HG03025 (cell line): ENCODE data around the gene IMPDH2.
"Not testable (repeated sequence)": the region's sequence is repeated elsewhere in the genome, so short reads cannot be mapped to it uniquely, and the experiment has no call there.

Source experiments
- ATAC-seq: cut with Tn5 transposase; IDR thresholded peaks from one replicate; pipeline ENCODE4 v1.9.1; 2021; ENCODE audit warnings: mild to moderate bottlenecking, moderate library complexity; ENCODE audit not compliant: unreplicated experiment, low FRiP score

IMPDH2 gene

DNA sequence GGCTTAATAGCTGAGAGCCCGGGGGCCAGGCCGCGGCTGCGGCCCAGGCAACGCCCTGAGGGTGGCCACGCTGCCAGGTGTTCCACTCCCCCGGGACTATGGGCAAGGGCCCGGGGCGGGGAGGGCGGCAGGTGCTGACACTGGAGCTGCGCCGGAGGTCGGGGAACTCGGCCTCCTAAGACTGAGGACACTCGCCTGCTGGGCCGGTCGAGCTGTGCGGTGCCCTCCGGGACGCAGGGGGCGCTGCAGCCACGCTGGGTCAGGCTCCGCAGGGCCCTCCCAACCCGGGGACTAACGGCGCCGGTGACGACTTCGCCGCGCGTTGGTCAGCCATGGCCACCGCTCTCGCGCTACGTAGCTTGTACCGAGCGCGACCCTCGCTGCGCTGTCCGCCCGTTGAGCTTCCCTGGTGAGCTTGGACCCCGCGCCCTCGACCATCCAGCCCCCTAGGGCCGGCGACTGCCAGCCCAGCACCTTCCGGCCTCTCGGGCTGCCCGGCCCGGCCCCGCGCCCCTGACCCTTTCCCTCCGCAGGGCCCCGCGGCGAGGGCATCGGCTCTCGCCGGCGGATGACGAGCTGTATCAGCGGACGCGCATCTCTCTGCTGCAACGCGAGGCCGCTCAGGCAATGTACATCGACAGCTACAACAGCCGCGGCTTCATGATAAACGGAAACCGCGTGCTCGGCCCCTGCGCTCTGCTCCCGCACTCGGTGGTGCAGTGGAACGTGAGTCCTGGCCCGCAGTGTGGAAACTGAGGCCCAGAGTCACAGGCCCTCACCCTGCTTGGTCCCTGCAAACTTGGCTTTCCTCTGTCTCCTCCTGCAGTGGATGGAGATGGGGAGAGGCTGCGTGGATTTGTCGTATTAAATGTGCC, 7.1 kb downstream of the IMPDH2 start, which contains the start of gene NDUFAF3:
Gene NDUFAF3 (plus strand): TSS at position 309 of the 875 bp plus-strand sequence. CDS start 24 bp downstream, at position 333.
- peak; percentile 42 for ATAC-seq

DNA sequence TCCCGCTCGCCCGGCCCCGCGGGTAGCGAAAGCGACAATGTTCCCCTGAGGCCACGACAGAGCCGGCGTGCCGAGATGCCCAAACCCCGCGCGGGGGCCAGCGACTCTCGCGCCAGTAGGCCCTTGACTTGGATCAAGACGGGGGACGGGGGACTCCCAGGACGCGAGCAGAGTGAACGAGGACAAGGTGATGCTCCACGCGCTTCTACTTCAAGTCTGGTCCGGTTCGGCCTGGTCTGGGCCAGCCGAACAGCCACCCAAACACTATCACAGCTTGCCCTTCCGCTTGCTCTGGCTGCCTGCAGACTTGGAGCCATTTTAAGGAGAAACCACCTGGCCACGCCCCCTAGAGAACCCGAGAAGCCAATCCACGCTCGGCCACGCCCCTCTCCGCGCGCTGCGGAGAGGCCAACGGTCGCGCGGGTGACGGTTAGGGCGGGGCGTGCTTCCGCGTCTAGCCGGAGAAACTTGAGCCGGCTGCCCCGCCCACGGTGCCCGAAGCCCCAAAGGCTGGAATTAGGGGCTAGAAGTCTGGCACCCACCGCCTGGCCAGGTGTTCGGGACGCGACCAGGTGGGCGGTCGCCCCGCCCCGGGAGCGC, 7.9 kb downstream of the IMPDH2 start:
- peak; percentile 41 for ATAC-seq

DNA sequence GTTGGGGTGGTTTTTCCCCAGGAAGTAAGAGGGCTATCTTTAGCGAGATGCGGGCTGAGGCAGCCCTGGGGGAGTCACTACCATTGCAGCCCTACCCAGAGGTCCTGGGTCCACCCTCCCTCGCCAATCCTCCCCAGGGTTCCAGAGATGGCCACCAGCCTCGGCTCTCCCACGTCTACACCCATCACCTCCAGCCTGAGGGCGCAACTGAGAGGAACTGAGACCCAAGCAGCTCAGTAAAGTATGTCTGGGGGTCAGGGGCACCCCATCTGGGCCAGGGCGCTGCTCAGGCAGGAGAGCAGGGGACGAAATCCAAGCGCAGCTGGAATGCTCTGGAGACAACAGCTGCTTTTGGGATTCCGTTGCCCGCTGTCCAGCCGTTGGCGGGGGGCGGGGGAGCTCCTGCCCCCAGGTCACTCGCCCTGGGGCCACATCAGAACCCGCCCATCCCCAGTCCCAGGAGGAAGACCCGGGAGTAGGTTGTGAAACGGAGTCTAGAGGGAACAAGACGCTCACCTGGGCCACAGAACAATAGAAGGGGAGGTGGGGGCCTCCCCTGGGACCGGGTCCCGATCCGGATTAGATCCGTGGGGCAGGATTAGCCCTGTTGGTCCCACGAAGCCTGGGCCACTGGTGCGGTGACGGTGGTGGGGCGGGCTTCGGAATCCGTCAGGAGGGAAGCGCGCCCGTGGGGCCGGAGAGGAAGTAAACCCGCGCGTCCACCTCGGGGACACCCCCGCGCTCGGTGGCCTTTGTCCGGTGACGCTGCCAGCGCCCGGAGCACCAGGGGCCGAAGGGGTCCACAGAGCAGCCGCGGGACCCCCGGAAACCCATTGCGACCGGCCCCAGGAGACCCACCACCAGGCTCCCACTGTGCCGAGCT, 8.6 kb downstream of the IMPDH2 start:
- peak; percentile 0 for ATAC-seq

DNA sequence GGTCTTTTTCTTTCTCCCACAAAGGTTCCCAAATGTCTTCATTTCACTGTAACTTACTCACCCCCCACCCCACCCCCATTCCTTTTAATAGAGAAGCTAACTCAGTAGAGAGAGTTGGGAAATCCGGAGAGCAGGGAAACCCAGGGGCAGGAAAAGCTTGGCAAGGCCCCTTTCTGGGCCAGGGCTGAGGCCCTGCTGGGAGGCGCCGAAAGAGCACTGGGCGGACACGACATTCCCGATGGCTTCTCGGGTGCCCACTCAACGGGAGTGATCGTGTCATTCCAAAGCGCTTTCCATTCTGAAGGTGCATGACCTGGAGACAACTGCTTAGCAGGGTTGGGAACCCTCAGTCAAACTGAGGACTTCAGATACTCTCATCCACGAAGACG, 9.3 kb downstream of the IMPDH2 start:
- no peak for ATAC-seq

DNA sequence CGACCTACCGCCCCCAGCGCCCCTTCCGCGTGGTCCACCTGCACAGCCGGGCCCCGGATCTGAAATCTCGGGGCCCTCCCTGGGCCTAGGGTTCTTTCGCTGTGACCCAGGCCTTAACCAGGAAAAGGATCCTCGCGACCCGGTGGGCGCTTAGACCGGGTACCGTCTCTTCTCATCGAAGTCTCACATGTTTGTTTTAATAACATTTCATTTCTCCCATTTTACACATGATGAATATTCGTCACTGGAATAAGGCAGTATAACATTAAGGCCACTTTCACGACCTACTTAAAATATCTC, 10.5 kb downstream of the IMPDH2 start:
- no peak for ATAC-seq

DNA sequence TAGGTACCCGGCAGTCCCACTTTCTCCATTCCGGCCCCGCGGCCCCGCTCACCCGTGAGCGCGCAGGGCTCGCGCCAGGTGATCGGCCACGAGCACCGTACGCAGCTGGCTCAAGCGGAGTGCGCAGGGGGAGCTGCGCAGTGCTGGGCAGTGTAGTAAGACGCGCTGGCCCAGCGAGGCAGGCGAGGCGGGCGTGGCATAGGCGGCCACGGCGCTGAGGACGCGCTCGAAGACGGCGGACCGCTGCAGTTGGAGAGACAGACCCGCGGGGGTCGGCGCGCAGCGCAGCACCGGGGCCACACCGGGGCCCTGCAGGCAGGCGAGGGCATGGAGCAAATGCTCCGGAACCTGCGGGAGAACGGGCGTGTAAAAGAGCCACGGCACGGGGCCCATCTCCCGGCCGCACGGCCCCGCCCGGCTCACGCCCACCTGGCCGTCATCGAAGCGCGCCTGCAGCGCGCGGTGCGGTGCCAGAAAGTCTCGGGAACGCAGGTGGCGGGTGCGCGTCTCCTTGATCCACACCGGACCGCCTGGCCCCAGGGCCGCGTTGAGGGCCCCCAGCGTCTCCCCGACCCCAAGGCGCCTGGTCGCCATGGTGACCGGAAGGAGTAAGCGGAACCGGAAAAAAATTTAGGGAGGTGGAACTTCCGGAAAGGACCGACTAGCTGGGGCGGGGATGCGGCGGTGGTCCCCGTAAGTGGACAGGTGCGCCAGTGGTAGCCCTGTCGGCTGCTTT, 11.1 kb downstream of the IMPDH2 start, which contains the start of gene DALRD3:
Gene DALRD3 (minus strand): TSS at position 610 of the 736 bp plus-strand sequence. CDS start 16 bp downstream, at position 594.
- ATAC-seq = no peak

DNA sequence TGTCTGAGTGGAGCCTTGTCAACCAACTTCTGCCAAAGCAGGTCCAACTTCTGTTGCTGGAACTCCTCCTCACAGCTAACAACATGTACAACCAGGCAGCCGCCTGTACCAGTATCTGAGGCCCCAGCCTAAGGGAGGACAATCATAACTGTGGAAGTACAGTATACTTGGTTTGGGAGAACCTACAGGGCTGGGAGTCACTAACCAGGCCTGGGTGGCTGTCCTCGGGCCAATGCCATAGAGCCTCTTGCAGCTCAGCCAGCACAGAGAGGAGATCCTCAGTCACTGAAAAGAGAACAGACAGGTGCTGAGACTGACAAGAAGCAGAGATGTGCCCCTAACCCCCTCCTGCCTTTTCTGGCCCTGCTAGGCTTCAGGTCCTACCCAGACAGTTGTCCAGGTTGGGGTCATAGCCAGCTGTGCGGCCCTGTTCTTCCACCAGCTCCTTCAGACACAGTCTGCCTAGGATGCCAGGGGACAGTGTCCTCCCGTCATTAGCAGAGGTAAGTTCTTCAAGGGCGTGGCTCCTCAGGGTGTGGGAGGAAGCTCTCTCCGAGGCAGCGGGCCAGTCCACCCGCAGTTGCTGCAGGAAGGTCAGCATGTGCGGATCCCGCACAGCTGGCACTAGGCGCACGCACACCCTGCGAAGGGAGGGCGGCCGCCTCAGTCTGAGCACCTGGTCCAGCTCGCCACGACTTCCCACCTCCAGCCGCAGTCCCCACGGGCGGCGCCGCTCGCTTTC, 11.8 kb downstream of the IMPDH2 start:
- no peak for ATAC-seq

DNA sequence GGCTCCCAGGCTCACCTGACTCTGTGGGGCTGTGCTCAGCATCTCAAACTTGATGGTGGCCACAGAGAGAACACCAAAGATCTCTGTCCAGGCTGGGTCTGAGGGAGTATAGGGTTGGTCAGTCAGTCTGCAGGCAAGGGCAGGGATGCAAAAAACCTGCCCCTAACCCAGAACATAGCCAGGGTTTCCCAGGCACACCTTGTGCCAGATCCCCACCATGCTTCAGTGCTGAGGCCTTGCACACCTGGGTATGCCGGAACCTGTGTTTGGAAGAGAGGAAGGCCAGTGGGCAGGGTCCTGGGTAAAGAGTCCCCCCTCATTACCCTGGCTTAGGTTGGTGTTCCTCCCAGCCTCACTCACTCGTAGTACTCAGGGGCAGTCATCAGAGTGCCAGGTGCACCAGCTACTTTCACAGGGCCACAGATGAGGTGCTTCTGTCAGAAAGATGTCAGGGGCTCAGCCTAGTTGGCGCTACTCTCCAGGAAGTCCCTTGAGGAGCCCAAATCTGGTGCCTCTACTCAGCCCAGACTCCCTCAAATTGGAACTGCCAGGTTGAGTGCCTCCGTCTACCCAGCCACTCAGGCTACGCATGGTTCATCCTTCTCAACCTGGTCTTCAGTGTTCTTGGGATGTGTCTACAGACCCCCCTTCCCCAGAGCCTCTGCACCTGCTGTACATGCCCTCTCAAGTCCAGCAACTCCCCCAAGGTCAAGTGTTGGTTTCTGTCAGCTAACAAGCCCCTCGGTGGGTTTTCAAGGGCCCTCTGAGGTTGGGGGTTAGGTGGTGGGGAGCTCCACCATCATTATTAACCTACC, 12.6 kb downstream of the IMPDH2 start:
- no peak for ATAC-seq

DNA sequence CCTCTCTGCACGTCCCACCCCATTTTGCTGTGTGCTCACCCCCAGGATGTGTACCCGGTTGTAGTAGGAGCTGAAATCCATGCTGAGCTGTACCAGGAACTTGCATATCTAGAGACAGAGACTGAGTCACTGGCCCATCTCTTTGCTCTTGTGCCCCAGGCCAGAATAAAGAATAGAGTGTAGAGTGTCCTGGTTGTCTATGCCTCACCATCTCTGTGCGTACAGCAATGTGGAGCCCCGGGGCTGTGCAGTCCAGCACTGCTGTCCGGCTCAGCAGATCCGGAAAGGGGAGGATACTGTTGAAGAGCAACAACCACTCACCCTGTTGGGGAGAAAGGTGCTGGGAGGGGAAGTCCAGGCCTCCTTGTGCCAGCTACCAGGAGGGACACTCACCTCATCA, 13.4 kb downstream of the IMPDH2 start:
- no peak for ATAC-seq

DNA sequence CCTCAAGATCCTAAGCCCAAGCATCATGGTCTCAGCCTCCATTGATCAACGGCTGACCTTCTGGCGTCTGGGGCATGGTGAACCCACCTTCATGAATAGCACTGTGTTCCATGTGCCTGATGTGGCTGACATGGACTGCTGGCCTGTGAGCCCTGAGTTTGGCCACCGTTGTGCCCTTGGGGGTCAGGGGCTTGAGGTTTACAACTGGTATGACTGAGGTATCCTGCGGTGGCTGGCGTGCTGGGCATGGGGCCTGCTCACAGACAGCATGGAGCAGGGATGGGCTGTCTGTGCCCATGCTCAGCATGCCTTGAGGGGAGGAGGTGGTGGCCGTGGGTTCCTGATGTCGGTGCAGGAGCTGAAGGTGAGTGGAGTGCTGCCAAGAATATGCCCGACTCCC, 14.1 kb downstream of the IMPDH2 start:
- ATAC-seq = no peak

DNA sequence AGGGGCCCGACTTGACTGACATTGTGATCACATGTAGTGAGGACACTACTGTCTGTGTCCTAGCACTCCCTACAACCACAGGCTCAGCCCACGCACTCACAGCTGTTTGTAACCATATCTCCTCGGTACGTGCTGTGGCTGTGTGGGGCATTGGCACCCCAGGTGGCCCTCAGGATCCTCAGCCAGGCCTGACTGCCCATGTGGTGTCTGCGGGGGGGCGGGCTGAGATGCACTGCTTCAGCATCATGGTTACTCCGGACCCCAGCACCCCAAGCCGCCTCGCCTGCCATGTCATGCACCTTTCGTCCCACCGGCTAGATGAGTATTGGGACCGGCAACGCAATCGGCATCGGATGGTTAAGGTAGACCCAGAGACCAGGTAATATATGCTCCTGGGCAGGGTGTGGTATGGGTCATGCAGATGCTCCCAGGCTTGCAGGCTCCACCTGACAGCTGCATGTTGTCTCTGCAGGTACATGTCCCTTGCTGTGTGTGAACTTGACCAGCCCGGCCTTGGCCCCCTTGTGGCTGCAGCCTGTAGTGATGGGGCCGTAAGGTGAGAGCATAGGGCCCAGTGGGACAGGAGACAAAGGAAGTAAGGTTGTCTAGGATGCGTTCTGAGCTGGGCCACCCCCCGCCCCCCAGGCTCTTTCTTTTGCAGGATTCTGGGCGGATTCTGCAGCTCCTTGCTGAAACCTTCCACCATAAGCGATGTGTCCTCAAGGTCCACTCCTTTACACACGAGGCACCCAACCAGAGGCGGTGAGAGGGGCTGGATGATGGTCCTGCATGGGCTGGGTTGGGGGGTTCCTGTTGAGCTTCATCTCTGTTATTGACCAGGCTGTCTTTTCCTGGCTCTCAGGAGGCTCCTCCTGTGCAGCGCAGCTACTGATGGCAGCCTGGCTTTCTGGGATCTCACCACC, 15.2 kb downstream of the IMPDH2 start:
- no peak for ATAC-seq

DNA sequence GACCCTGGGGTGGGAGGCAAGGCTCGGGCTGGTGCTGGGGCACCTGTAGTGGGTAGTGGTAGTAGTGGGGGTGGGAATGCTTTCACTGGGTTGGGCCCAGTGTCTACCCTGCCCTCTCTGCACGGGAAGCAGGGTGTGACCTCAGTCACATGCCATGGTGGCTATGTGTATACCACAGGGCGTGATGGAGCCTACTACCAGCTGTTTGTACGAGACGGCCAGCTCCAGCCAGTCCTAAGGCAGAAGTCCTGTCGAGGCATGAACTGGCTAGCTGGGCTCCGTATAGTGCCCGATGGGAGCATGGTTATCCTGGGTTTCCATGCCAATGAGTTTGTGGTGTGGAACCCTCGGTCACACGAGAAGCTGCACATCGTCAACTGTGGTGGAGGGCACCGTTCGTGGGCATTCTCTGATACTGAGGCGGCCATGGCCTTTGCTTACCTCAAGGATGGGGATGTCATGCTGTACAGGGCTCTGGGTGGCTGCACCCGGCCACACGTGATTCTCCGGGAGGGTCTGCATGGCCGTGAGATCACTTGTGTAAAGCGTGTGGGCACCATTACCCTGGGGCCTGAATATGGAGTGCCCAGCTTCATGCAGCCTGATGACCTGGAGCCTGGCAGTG, 16.0 kb downstream of the IMPDH2 start:
- ATAC-seq = no peak

DNA sequence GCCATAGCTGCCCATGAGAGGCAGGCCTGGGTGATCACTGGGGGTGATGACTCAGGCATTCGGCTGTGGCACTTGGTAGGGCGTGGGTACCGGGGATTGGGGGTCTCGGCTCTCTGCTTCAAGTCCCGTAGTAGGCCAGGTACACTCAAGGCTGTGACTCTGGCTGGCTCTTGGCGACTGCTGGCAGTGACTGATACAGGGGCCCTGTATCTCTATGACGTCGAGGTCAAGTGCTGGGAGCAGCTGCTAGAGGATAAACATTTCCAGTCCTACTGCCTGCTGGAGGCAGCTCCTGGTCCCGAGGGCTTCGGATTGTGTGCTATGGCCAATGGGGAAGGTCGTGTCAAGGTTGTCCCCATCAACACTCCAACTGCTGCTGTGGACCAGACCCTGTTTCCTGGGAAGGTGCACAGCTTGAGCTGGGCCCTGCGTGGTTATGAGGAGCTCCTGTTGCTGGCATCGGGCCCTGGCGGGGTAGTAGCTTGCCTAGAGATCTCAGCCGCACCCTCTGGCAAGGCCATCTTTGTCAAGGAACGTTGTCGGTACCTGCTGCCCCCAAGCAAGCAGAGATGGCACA, 16.7 kb downstream of the IMPDH2 start:
- no peak for ATAC-seq

DNA sequence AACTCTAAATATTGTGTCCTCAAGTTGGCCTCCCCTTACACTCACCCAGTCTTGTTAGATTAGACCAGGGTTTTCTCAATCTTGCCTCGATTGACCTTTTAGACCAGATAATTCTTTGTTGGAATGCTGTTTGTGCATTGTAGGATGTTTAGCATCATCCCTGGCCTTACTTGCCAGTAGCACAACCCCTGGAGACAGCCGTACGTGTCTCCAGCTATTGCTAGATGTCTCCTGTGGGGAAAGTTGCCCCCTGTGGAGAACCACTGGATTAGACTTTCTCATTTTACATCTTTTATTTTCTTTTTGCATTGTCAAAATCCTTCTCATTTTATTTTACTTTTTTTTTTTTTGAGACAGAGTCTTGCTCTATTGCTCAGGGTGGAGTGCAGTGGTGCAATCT, 19.8 kb downstream of the IMPDH2 start:
- ATAC-seq = no peak

DNA sequence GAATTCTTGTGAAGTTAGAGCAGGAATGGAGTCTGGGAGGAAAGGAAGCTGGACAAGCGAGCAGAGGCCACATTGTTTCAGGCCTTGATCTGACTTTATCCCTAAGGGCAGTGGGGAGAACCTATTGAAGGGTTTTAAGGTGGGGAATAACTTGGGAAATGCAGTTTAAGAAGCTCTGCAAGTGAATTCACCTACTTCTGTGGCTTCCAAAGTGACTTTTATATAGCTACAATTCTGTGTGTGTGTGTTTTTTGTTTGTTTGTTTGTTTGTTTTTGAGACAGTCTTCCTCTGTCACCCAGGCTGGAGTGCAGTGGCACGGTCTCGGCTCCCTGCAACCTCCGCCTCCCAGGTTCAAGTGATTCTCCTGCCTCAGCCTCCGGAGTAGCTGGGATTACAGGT, 20.6 kb downstream of the IMPDH2 start:
- ATAC-seq = not testable (repeated sequence)

DNA sequence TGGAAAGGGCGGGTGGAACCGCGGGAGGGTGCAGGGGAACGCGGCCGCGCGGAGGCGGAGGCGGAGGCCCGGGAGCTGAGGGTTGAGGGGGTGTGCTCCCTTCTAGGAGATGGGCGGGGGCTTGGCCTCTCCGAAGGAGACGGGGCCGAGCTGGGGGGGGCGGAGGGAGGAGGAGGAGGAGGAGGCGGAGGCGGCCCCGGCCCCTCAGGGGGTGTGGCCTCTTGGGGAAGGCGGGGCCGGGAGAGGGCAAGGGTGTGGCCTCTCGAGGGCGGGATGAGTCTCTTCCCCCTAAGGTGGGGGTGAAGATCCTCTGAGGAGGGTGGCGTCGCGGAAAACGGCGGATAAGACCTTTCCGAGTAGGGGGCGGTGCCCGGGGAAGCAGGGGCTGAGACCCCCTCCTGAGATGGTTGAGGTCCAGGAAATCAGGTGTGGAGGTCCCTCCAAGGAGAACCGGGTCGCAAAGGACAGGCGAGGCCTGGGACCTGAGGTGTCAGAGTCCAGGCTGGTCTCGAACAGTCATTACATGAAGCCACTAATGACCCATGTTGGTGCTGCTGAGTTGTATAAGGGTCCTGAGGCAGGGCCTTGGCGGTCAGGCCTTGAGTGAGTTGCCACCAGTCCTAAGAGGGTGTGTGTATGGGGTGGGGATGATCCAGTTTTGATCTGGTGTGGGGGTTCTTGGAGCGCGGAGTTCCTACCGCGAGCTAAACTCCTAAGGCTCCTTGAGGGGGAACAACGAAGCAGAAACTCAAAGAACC, 21.2 kb downstream of the IMPDH2 start:
- ATAC-seq = peak; percentile 43
